Measurements from ENCODE around the gene RBFOX2.

DNA sequence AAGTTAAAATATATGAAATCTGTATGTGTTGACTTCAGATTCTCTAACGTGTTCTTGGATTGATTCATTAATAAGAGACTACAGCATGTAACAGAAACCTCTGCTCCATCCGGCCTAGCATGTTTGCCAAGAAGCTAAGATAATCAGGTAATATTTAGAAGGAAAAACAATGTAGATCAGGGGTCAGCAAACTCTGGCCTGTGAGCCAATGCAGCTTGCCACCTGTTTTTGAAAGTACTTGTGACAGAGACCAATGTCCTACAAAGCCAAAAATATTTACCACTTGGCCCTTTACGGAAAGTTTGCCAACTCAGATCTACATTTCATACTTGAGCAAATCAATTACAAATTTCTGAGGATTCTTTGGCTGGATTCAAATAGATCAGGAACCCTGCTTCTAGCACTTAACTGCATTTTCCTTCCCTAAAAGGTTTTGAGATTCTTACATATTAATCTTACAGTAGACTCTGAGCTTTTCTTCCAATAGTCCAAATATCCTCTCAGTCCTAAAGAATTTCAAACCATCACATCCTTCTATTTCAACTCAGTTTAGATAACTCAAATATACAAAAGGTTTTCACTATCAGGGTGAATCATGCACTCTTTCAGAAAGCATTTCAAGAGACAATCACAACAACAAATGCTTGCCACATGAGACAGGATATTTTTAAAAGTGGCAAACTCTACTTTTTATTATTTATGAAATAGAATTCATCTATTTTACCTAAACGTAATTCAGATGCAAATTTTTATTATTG lies 281.5 kb downstream of the RBFOX2 start:
- TF ChIP-seq CTCF (IDR thresholded peaks at IDR 0.05) (no peak), POLR2A (IDR thresholded peaks at IDR 0.05) (no peak)

Data from tibial nerve (tissue), 3 donors.